ENCODE results near the gene FAM171A2.

Gene FAM171A2

DNA sequence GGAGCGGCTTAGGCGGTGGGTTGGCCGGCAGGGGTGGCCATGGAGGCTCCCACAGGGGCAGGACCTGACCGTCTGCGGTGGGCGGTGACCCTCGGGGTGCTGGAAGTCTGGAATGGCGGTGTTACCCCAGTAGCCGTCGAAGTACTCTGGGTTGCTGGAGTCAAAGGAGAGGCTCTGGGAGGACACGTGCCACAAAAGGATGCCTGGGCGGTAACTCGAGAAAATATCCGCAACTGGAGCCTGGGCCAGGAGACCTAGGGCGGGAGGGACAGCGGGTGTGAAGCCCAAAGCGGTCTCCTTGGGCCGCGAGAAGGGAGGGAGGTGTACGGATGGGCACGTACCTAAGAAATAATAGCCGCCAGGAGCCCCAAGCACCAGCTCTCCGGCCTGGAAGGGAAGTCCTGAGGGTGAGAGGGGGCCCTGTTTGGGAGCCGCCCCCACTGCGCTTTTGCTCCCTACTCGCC is 21.2 kb upstream of the FAM171A2 start:
- Histone ChIP-seq H3F3A (ENCODE audit: insufficient read depth, low read length) (no peaks in the 10 kb centered on the region), H3K9ac (ENCODE audit: low read length) (no peak overlapping the region), H3K79me2 (ENCODE audit: low read length) (no peaks in the 10 kb centered on the region), H3K9me2 (replicated peaks; ENCODE audit: insufficient read depth, low read length) (no peaks in the 10 kb centered on the region), H3K4me2 (ENCODE audit: low read depth, low read length) (peak overlapping the region; percentile 98), H3K36me3 (replicated peaks; ENCODE audit: insufficient read depth, low read length) (no peaks in the 10 kb centered on the region), H3K9me3 (replicated peaks; ENCODE audit: insufficient read depth, low read length) (no peaks in the 10 kb centered on the region), H3K27me3 (replicated peaks; ENCODE audit: insufficient read depth, low read length) (peaks cover 36% of the 10 kb centered on the region), H3K4me3 (ENCODE audit: low read length) (peak overlapping the region; percentile 64), H4K20me1 (ENCODE audit: insufficient read depth, low read length) (no peaks in the 10 kb centered on the region), H3K4me1 (ENCODE audit: low read length) (no peaks in the 10 kb centered on the region), H3K27ac (ENCODE audit: low read length) (no peak overlapping the region), H2AFZ (ENCODE audit: low read length) (peak overlapping the region; percentile 55)
- DNase-seq, result no peak
- TF ChIP-seq CTCF (IDR thresholded peaks at IDR 0.05; ENCODE audit: low read length), result no peak
- TF ChIP-seq EZH2phosphoT487 (IDR thresholded peaks at IDR 0.05; ENCODE audit: low read length), result no peak
- no peak for TF ChIP-seq EZH2 (optimal IDR thresholded peaks at IDR 0.05; ENCODE audit: low read depth, low read length)

DNA sequence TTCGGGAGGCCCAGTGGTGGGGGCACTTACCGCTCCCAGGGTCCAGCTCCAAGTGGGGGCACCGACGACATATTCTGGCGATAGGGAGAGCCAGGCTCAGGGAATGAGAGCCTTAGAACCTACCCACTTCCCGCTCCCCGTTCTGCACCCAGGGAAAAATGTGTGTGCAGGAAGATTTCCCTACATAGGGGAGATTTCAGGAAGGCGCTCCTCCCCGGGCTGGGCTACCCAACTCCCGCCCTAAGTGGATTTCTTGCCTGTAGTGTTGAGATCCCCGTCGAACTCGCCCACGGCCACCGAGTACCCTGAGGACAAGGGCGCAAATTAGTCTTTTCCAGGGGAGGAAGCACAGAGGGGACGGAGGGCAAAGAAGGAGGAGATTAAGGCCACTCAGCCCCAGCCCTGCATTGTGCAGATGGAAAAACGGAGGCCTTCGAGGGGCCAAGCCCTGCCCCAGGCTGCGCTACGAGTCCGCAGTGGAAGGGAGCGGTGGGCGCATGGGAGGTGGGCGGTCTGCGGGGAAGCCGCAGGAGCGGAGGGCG is 20.7 kb upstream of the FAM171A2 start:
- Histone ChIP-seq H3K27ac (ENCODE audit: low read length) (no peak overlapping the region), H4K20me1 (ENCODE audit: insufficient read depth, low read length) (no peaks in the 10 kb centered on the region), H3K4me3 (ENCODE audit: low read length) (no peak overlapping the region), H3K9me2 (replicated peaks; ENCODE audit: insufficient read depth, low read length) (no peaks in the 10 kb centered on the region), H3K4me2 (ENCODE audit: low read depth, low read length) (no peak overlapping the region; the same call in 1 of the 2 replicates), H3K4me1 (ENCODE audit: low read length) (no peaks in the 10 kb centered on the region), H3K9me3 (replicated peaks; ENCODE audit: insufficient read depth, low read length) (no peaks in the 10 kb centered on the region), H3K27me3 (replicated peaks; ENCODE audit: insufficient read depth, low read length) (peaks cover 41% of the 10 kb centered on the region), H3K36me3 (replicated peaks; ENCODE audit: insufficient read depth, low read length) (no peaks in the 10 kb centered on the region), H3K9ac (ENCODE audit: low read length) (no peak overlapping the region), H3K79me2 (ENCODE audit: low read length) (no peaks in the 10 kb centered on the region), H3F3A (ENCODE audit: insufficient read depth, low read length) (no peaks in the 10 kb centered on the region), H2AFZ (ENCODE audit: low read length) (no peak overlapping the region)
- TF ChIP-seq EZH2phosphoT487 (IDR thresholded peaks at IDR 0.05; ENCODE audit: low read length) (no peak), EZH2 (optimal IDR thresholded peaks at IDR 0.05; ENCODE audit: low read depth, low read length) (no peak), CTCF (IDR thresholded peaks at IDR 0.05; ENCODE audit: low read length) (no peak)
- no peak for DNase-seq

GRCh38 chr17:44383861-44384260 is 20.2 kb upstream of the FAM171A2 start:
- peaks cover 42% of the 10 kb centered on the region for H3K27me3 ChIP-seq (replicated peaks; ENCODE audit: insufficient read depth, low read length)
- no peak overlapping the region for H3K27ac ChIP-seq (ENCODE audit: low read length)
- no peak for TF ChIP-seq EZH2phosphoT487 (IDR thresholded peaks at IDR 0.05; ENCODE audit: low read length)
- H3K4me3 ChIP-seq (ENCODE audit: low read length), result no peak overlapping the region
- no peaks in the 10 kb centered on the region for H3K9me2 ChIP-seq (replicated peaks; ENCODE audit: insufficient read depth, low read length)
- no peak overlapping the region for H3K9ac ChIP-seq (ENCODE audit: low read length)
- no peaks in the 10 kb centered on the region for H3K36me3 ChIP-seq (replicated peaks; ENCODE audit: insufficient read depth, low read length)
- no peak overlapping the region for H2AFZ ChIP-seq (ENCODE audit: low read length)
- H3K79me2 ChIP-seq (ENCODE audit: low read length), result no peaks in the 10 kb centered on the region
- H3F3A ChIP-seq (ENCODE audit: insufficient read depth, low read length), result no peaks in the 10 kb centered on the region
- H3K4me2 ChIP-seq (ENCODE audit: low read depth, low read length), result no peak overlapping the region
- no peak for DNase-seq
- no peaks in the 10 kb centered on the region for H3K4me1 ChIP-seq (ENCODE audit: low read length)
- H4K20me1 ChIP-seq (ENCODE audit: insufficient read depth, low read length), result no peaks in the 10 kb centered on the region
- no peaks in the 10 kb centered on the region for H3K9me3 ChIP-seq (replicated peaks; ENCODE audit: insufficient read depth, low read length)

DNA sequence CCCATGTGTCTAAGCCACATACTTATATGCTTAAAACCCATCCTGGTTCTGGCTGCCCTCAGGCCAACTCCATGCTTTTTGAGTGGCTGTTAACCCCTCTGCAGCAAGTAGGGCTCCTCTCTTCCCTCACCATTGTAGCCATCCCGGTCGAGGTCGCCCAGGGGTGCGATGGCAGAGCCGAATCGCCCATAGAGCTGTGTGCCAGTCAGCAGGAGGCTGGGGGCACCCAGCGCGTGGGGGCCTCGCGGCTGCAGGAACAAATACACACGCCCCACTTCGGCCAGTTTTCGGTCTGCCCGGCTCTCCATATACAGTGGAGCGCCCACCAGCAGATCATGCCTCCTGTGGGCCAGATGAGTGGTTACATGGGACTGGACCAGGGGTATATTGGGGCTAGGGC is 19.7 kb upstream of the FAM171A2 start:
- no peak for DNase-seq
- no peaks in the 10 kb centered on the region for H3F3A ChIP-seq (ENCODE audit: insufficient read depth, low read length)
- H3K79me2 ChIP-seq (ENCODE audit: low read length), result no peaks in the 10 kb centered on the region
- H3K9me2 ChIP-seq (replicated peaks; ENCODE audit: insufficient read depth, low read length), result no peaks in the 10 kb centered on the region
- H3K4me3 ChIP-seq (ENCODE audit: low read length), result no peak overlapping the region
- H3K27me3 ChIP-seq (replicated peaks; ENCODE audit: insufficient read depth, low read length), result peaks cover 46% of the 10 kb centered on the region
- H3K9me3 ChIP-seq (replicated peaks; ENCODE audit: insufficient read depth, low read length), result no peaks in the 10 kb centered on the region
- no peak overlapping the region for H3K9ac ChIP-seq (ENCODE audit: low read length)
- no peaks in the 10 kb centered on the region for H3K36me3 ChIP-seq (replicated peaks; ENCODE audit: insufficient read depth, low read length)
- H4K20me1 ChIP-seq (ENCODE audit: insufficient read depth, low read length), result no peaks in the 10 kb centered on the region
- no peak overlapping the region for H2AFZ ChIP-seq (ENCODE audit: low read length)
- TF ChIP-seq EZH2phosphoT487 (IDR thresholded peaks at IDR 0.05; ENCODE audit: low read length) (no peak), EZH2 (optimal IDR thresholded peaks at IDR 0.05; ENCODE audit: low read depth, low read length) (no peak), CTCF (IDR thresholded peaks at IDR 0.05; ENCODE audit: low read length) (no peak)
- H3K4me2 ChIP-seq (ENCODE audit: low read depth, low read length), result no peak overlapping the region
- no peaks in the 10 kb centered on the region for H3K4me1 ChIP-seq (ENCODE audit: low read length)
- no peak overlapping the region for H3K27ac ChIP-seq (ENCODE audit: low read length)
